Mesenchymal stem cell (in vitro differentiated cells and primary cell): ENCODE data around the gene DGCR8.

Source experiments
- DNase-seq: peaks from one replicate; pipeline ENCODE4 v3.0.0-alpha.2; 2013
- H2AFZ ChIP-seq: one replicate; pipeline ENCODE4 v1.6.1; 2013; ENCODE audit warnings: low read depth, mild to moderate bottlenecking, control low read depth, inconsistent platforms, low read length, moderate library complexity
- H2AK5ac ChIP-seq: 2 replicates; pipeline ENCODE4 v1.6.1; 2013; ENCODE audit warnings: low read length, moderate library complexity, mild to moderate bottlenecking, inconsistent platforms; ENCODE audit not compliant: severe bottlenecking
- H2BK120ac ChIP-seq: one replicate; pipeline ENCODE4 v1.6.1; 2013; ENCODE audit warnings: low read depth, mild to moderate bottlenecking, inconsistent platforms, low read length, moderate library complexity
- H2BK12ac ChIP-seq, 2 experiments: one replicate each; pipeline ENCODE4 v1.6.1; 2013; ENCODE audit warnings: inconsistent platforms in 2 of 2, low read length in 2 of 2, mild to moderate bottlenecking in 2 of 2, moderate library complexity in 2 of 2, control low read depth in 1 of 2
- H2BK15ac ChIP-seq: one replicate; pipeline ENCODE4 v1.6.1; 2013; ENCODE audit warnings: mild to moderate bottlenecking, low read depth, inconsistent platforms; ENCODE audit not compliant: poor library complexity, severe bottlenecking
- H2BK5ac ChIP-seq: 2 replicates; pipeline ENCODE4 v1.6.1; 2013; ENCODE audit warnings: low read depth, mild to moderate bottlenecking, low read length, control low read depth, inconsistent platforms; ENCODE audit not compliant: poor library complexity, severe bottlenecking
- H3K14ac ChIP-seq, 2 experiments: one replicate each; pipeline ENCODE4 v1.6.1; 2013; ENCODE audit warnings: inconsistent platforms in 2 of 2, low read length in 2 of 2, control low read depth in 1 of 2, mild to moderate bottlenecking in 1 of 2, moderate library complexity in 1 of 2
- H3K18ac ChIP-seq, 2 experiments: one replicate each; pipeline ENCODE4 v1.6.1; 2013; ENCODE audit warnings: inconsistent platforms in 2 of 2, low read length in 2 of 2, control low read depth in 1 of 2, low read depth in 1 of 2, mild to moderate bottlenecking in 1 of 2
- H3K23ac ChIP-seq, 2 experiments: one replicate each; pipeline ENCODE4 v1.6.1; 2013; ENCODE audit warnings: inconsistent platforms in 2 of 2, low read length in 2 of 2, mild to moderate bottlenecking in 2 of 2, moderate library complexity in 2 of 2, control low read depth in 1 of 2
- H3K27ac ChIP-seq: 2 replicates; pipeline ENCODE4 v1.5.1; 2013; ENCODE audit warnings: mild to moderate bottlenecking, moderate library complexity, low read length, control low read depth, inconsistent platforms; ENCODE audit not compliant: poor library complexity, severe bottlenecking
- H3K27me3 ChIP-seq, 2 experiments: 2 replicates each; pipeline versions ENCODE4 v1.6.1 to v1.7.0; 2013; ENCODE audit warnings: low read length in 2 of 2, mild to moderate bottlenecking in 2 of 2, moderate library complexity in 2 of 2, control low read depth in 1 of 2, inconsistent platforms in 1 of 2; ENCODE audit not compliant: control insufficient read depth in 1 of 2, insufficient read depth in 1 of 2
- H3K36me3 ChIP-seq, 2 experiments: 2 replicates each; pipeline versions ENCODE4 v1.6.1 to v1.7.0; 2013; ENCODE audit warnings: low read length in 2 of 2, control low read depth in 1 of 2, inconsistent platforms in 1 of 2, low read depth in 1 of 2, mild to moderate bottlenecking in 1 of 2; ENCODE audit not compliant: insufficient read depth in 2 of 2, control insufficient read depth in 1 of 2
- H3K4ac ChIP-seq, 2 experiments: one replicate each; pipeline ENCODE4 v1.6.1; 2013; ENCODE audit warnings: inconsistent platforms in 2 of 2, low read length in 2 of 2, mild to moderate bottlenecking in 2 of 2, moderate library complexity in 2 of 2, control low read depth in 1 of 2, low read depth in 1 of 2
- H3K4me1 ChIP-seq: 2 replicates; pipeline ENCODE4 v1.6.1; 2013; ENCODE audit warnings: low read depth, low read length, control low read depth; ENCODE audit not compliant: control insufficient read depth, insufficient read depth
- H3K4me2 ChIP-seq: 2 replicates; pipeline ENCODE4 v1.6.1; 2013; ENCODE audit warnings: low read length, mild to moderate bottlenecking, inconsistent platforms; ENCODE audit not compliant: poor library complexity, severe bottlenecking
- H3K4me3 ChIP-seq, 2 experiments: 2 replicates each; pipeline versions ENCODE4 v1.5.1 to v1.7.0; 2013; ENCODE audit warnings: low read length in 2 of 2, mild to moderate bottlenecking in 2 of 2, control low read depth in 1 of 2, low read depth in 1 of 2; ENCODE audit not compliant: insufficient read depth in 1 of 2
- H3K79me1 ChIP-seq: replicated peaks from 2 replicates; pipeline ENCODE4 v1.6.1; 2013; ENCODE audit warnings: mild to moderate bottlenecking, control low read depth, low read length, inconsistent platforms; ENCODE audit not compliant: poor library complexity, severe bottlenecking
- H3K9ac ChIP-seq: 2 replicates; pipeline ENCODE4 v1.7.0; 2013; ENCODE audit warnings: mild to moderate bottlenecking, low read length, moderate library complexity
- H3K9me3 ChIP-seq: 2 replicates; pipeline ENCODE4 v1.7.0; 2013; ENCODE audit warnings: mild to moderate bottlenecking, low read length; ENCODE audit not compliant: control insufficient read depth
- H4K8ac ChIP-seq: one replicate; pipeline ENCODE4 v1.6.1; 2013; ENCODE audit warnings: inconsistent platforms, mild to moderate bottlenecking, low read length, moderate library complexity
- H4K91ac ChIP-seq: one replicate; pipeline ENCODE4 v1.6.1; 2013; ENCODE audit warnings: mild to moderate bottlenecking, low read length, inconsistent platforms
- WGBS: methylation state at CpG from one replicate; pipeline ENCODE4 v1.1.7; 2013; ENCODE audit warnings: mixed read lengths; 5-methylcytosine and 5-hydroxymethylcytosine counted together

The DGCR8 gene

DNA sequence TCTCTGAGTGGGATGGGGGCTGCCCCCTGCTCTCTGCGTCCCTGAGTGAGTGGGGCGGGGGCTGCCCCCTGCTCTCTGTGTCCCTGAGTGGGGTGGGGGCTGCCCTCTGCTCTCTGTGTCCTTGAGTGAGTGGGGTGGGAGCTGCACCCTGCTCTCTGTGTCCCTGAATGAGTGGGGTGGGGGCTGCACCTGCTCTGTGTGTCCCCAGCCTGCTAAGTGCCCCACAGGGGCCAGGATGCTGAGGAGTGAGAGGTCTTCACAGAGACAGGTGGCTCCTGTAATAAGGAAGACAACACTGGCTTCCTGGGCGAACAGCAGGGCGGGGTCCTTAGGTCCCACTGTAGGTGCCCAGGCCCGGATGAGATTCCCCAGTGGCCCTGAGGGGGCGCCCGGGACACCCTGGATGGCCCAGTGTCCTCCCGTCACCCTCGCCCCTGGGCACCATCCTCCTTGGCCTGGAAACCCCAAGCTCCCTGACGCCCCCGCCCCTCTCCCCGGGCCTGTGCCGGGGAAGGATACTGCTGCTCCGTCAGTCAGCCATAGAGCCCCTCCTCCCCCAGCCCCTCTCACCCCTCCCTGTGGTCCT lies 74.7 kb downstream of the DGCR8 start:
- no peak overlapping the region for H3K14ac ChIP-seq
- no peak overlapping the region for H3K18ac ChIP-seq
- H2BK12ac ChIP-seq = no peak overlapping the region
- peaks cover 0 to under 1% of the 10 kb centered on the region in 2 experiments for H3K36me3 ChIP-seq
- H2BK5ac ChIP-seq = no peak overlapping the region
- H3K9me3 ChIP-seq = no peaks in the 10 kb centered on the region
- no peak overlapping the region for H2BK120ac ChIP-seq
- peaks cover 7% of the 10 kb centered on the region for H3K4me1 ChIP-seq
- H3K4ac ChIP-seq = no peak overlapping the region
- DNase-seq = no peak
- H2BK15ac ChIP-seq = no peak overlapping the region
- H3K4me3 ChIP-seq = no peak overlapping the region
- H3K79me1 ChIP-seq = no peaks in the 10 kb centered on the region
- peaks cover 10 to 45% of the 10 kb centered on the region in 2 experiments for H3K27me3 ChIP-seq
- no peak overlapping the region for H3K4me2 ChIP-seq
- no peak overlapping the region for H3K9ac ChIP-seq
- peak overlapping the region; percentile 15 for H4K91ac ChIP-seq
- no peak overlapping the region for H2AK5ac ChIP-seq
- H3K23ac ChIP-seq = no peak overlapping the region
- H2AFZ ChIP-seq = no peak overlapping the region
- no peak overlapping the region for H4K8ac ChIP-seq
- WGBS = 78% methylated on average over 13 of the region's 14 CpGs
- H3K27ac ChIP-seq = no peak overlapping the region

DNA sequence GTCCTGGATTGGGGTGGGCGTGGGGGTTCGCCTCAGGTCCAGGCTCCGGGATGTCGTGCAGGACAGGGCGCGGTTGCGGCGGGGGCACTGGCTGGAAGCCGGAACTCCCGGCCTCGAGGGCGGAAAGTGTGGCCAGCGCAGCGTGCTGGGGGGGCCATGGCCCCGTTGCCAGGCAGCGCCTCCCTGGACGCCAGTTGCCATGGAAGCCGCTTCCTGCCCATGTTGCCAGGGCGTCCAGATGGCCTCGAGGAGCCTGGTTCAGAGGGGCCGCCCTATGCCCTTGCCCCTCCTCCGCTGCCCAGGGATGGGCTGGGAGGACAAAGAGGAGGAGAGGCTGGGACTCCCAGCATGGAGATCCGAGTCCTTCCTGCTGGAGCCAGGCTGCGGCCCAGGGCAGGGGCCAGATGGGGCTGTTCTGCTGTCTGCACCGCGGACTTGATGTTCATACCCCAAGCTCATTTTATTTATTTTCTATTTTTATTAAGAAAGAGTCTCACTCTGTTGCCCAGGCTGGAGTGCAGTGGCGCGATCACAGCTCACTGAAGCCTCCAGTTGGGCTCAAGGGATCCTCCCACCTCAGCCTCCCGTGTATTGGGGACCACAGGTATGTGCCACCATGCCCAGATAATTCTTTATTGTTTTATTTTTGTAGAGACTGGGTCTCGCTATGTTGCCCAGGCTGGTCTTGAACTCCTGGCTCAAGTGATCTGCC lies 75.4 kb downstream of the DGCR8 start:
- Histone ChIP-seq H2BK15ac (no peak overlapping the region), H3K27me3 (peaks cover 16 to 53% of the 10 kb centered on the region in 2 experiments), H3K9me3 (no peaks in the 10 kb centered on the region), H3K27ac (no peak overlapping the region), H3K4me2 (no peak overlapping the region), H3K79me1 (no peaks in the 10 kb centered on the region), H3K23ac (no peak overlapping the region), H3K4me1 (peaks cover 7% of the 10 kb centered on the region), H3K9ac (no peak overlapping the region), H3K4me3 (no peak overlapping the region), H3K18ac (no peak overlapping the region), H4K8ac (no peak overlapping the region), H2BK120ac (no peak overlapping the region), H3K14ac (no peak overlapping the region), H2BK12ac (no peak overlapping the region), H3K4ac (no peak overlapping the region), H2AK5ac (no peak overlapping the region), H2BK5ac (no peak overlapping the region), H2AFZ (no peak overlapping the region), H4K91ac (no peak overlapping the region), H3K36me3 (no peaks in the 10 kb centered on the region)
- 83% methylated on average over 26 of the region's 30 CpGs for WGBS
- DNase-seq = no peak

DNA sequence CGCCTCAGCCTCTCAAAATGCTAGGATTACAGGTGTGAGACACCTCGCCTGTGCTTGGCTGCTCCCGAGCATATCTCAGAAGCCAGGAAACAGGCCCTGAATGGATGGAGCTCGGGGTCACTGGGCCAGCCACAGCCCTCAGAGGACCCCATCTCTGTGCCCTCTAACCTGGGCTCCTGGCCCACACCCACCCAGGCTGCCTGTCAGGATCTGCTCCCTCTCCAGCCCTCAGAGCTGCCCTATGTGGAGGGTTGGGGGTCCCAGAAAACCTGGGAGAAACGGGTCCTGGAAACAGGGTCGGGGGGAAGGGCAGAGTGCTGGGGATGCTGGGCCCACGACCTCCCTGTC lies 76.0 kb downstream of the DGCR8 start:
- H2BK120ac ChIP-seq = no peak overlapping the region
- H3K9me3 ChIP-seq = no peaks in the 10 kb centered on the region
- no peak overlapping the region for H3K14ac ChIP-seq
- peaks cover 21 to 57% of the 10 kb centered on the region in 2 experiments for H3K27me3 ChIP-seq
- H2BK5ac ChIP-seq = no peak overlapping the region
- H3K4me3 ChIP-seq = no peak overlapping the region
- no peak overlapping the region for H4K8ac ChIP-seq
- no peak overlapping the region for H3K27ac ChIP-seq
- H3K23ac ChIP-seq = no peak overlapping the region
- H2BK15ac ChIP-seq = no peak overlapping the region
- no peak overlapping the region for H4K91ac ChIP-seq
- H2BK12ac ChIP-seq = no peak overlapping the region
- H3K4ac ChIP-seq = no peak overlapping the region
- H3K18ac ChIP-seq = no peak overlapping the region
- WGBS = 65% methylated on average over 6 of the region's 7 CpGs
- no peak overlapping the region for H2AFZ ChIP-seq
- no peak overlapping the region for H3K4me2 ChIP-seq
- no peaks in the 10 kb centered on the region for H3K79me1 ChIP-seq
- no peak overlapping the region for H3K9ac ChIP-seq
- no peak overlapping the region for H2AK5ac ChIP-seq
- DNase-seq = no peak
- H3K4me1 ChIP-seq = peaks cover 7% of the 10 kb centered on the region
- H3K36me3 ChIP-seq = no peaks in the 10 kb centered on the region

DNA sequence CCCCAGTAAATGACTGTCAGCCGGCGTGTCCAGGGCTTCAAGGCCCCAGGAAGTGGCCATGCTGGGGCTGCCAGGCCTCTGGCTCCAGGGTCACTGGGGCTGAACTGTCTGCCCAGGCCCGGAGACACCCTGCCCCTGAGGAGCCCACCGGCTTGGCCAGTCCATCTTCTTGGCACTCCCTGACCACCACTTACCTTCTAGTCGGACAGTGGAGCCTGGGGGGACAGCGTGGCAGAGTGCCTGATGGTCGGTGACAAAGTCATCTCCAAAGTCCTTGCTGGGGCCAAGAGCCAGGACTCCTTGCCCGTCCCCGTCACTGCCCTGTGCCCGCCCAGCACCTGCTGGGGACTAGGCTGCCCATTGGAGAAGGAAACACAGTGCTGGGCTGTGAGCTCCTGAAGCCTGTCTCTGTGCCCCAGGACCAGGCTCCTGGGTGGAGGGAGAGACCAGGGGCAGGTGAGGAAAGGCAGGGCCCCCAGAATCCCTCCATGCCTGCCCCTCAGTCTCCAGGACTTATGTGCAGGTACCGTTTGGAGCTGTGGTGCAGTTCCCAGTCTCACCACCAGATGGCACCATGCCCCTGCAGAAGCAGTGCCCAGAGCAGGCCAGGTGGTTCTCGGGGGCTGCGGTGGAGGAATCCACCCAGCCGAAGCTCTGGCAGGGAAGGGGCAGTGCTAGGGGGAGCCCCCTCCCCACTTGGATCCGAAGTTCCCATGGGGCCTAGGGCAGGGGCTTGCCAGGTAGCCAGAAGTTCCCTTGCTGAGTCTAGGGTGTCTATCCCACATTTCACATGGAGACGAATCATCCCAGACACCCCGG lies 76.8 kb downstream of the DGCR8 start:
- Histone ChIP-seq H4K8ac (no peak overlapping the region), H2BK120ac (no peak overlapping the region), H3K36me3 (no peaks in the 10 kb centered on the region), H3K14ac (no peak overlapping the region), H2BK5ac (no peak overlapping the region), H3K79me1 (no peaks in the 10 kb centered on the region), H3K4me3 (no peak overlapping the region), H2BK15ac (no peak overlapping the region), H3K9me3 (no peaks in the 10 kb centered on the region), H3K27ac (no peak overlapping the region), H3K18ac (no peak overlapping the region), H2AK5ac (no peak overlapping the region), H3K4me1 (peaks cover 7% of the 10 kb centered on the region), H3K27me3 (peaks cover 21 to 62% of the 10 kb centered on the region in 2 experiments), H4K91ac (no peak overlapping the region), H2BK12ac (no peak overlapping the region), H3K4ac (no peak overlapping the region), H2AFZ (no peak overlapping the region), H3K23ac (no peak overlapping the region), H3K9ac (no peak overlapping the region), H3K4me2 (no peak overlapping the region)
- peak; percentile 62 for DNase-seq
- 48% methylated on average over 17 of the region's 17 CpGs for WGBS
